NCI-H748 treated with DMSO at 0.1 percent for 48 hours (cell line): Measurements from ENCODE around the gene CAV1.
"Not testable (repeated sequence)": the region's sequence is repeated elsewhere in the genome, so short reads cannot be mapped to it uniquely, and the experiment has no call there.

Experiments used
- DNase-seq: peaks from one replicate; lab custom pipeline; 2025; lab: John Stamatoyannopoulos, UW

Gene CAV1

GRCh38 chr7:116582806-116583444 is 58.1 kb downstream of the CAV1 start:
- DNase-seq = no peak

GRCh38 chr7:116583653-116584052 is 58.8 kb downstream of the CAV1 start:
- no peak for DNase-seq

- DNase-seq = no peak
Observed at GRCh38 chr7:116584721-116585120, 59.9 kb downstream of the CAV1 start.

- no peak for DNase-seq
Observed at GRCh38 chr7:116585392-116585791, 60.6 kb downstream of the CAV1 start.

- no peak for DNase-seq
Observed at GRCh38 chr7:116585967-116586366, 61.1 kb downstream of the CAV1 start.

GRCh38 chr7:116587200-116587599 is 62.4 kb downstream of the CAV1 start:
- DNase-seq = not testable (repeated sequence)

GRCh38 chr7:116588225-116588624 is 63.4 kb downstream of the CAV1 start:
- no peak for DNase-seq

GRCh38 chr7:116588641-116589594 is 64.1 kb downstream of the CAV1 start:
- DNase-seq = peak; percentile 53

GRCh38 chr7:116591202-116592040 is 66.6 kb downstream of the CAV1 start:
- no peak for DNase-seq

- DNase-seq = no peak
Observed at GRCh38 chr7:116592041-116592355, 67.2 kb downstream of the CAV1 start.

- no peak for DNase-seq
Observed at GRCh38 chr7:116592445-116592844, 67.6 kb downstream of the CAV1 start.

GRCh38 chr7:116593359-116594075 is 68.7 kb downstream of the CAV1 start:
- DNase-seq = no peak

GRCh38 chr7:116595063-116595462 is 70.2 kb downstream of the CAV1 start:
- no peak for DNase-seq

GRCh38 chr7:116597384-116597783 is 72.5 kb downstream of the CAV1 start:
- no peak for DNase-seq

GRCh38 chr7:116598278-116598677 is 73.4 kb downstream of the CAV1 start:
- no peak for DNase-seq

GRCh38 chr7:116598861-116599260 is 74.0 kb downstream of the CAV1 start:
- no peak for DNase-seq

GRCh38 chr7:116601426-116601825 is 76.6 kb downstream of the CAV1 start:
- peak; percentile 26 for DNase-seq

- DNase-seq = no peak
Observed at GRCh38 chr7:116607299-116607698, 82.5 kb downstream of the CAV1 start.

- DNase-seq = no peak
Observed at GRCh38 chr7:116610210-116610609, 85.4 kb downstream of the CAV1 start.

GRCh38 chr7:116610721-116611120 is 85.9 kb downstream of the CAV1 start:
- no peak for DNase-seq
